Measurements from ENCODE around the gene XYLT1.
A peak's percentile ranks its signal among the peaks of the same experiment; 100 is the strongest.
"Not testable (repeated sequence)": the region's sequence is repeated elsewhere in the genome, so short reads cannot be mapped to it uniquely, and the experiment has no call there.

Gene XYLT1

DNA sequence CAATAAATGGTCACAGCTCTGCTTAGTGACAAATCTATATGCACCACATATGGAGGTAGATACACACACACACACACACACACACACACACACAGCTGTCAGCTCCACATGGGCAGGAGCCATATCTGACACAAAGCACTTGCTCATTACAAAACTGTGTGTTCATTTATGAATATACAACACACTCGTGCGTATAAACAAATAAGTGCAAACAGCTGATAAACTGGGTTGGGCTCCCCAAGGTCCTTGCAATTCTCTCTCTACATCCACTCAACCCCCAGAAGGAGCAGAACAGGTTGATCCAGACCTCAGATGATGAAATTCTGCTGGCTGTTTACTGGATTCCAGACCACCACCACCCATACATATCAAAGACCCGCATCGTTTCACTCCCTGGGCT, 140.7 kb downstream of the XYLT1 start:
- DNase-seq, result no peak

DNA sequence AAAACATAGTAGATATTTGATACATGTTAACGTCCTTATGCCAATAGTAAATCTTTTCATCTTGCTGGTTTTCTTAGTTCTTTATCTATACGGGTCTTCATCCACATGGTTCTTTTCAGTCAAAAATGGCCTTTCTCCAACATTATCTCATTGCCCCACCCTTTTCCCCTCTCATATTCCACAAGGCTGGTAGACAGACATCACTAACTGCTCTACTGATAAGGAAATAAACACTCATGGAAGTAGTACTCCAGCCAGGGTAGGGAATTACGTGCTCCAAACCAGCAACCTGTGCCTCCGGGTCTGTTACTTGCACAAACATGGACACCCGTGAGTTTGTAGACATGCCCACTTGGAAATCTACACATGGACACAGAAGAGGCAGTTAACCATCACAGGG, 141.4 kb downstream of the XYLT1 start:
- DNase-seq, result no peak

DNA sequence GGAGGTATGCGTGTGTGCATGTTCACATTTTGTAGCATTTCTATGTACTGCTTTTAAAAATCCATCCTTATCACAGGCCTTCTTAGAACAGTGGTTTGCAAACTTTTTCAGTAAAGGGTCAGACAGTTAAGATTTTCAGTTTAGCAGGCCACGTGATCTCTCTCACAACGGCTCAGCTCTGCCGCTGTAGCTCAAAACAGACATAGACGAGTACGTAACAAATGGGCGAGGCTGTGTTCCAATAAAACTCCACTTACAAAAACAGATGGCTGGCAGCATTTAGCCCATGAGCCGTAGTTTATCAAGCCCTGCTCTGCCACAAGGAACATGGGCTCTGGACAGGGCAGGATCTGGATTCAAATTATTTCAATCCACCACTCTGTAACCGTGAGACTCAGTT, 141.8 kb downstream of the XYLT1 start:
- DNase-seq, result no peak

DNA sequence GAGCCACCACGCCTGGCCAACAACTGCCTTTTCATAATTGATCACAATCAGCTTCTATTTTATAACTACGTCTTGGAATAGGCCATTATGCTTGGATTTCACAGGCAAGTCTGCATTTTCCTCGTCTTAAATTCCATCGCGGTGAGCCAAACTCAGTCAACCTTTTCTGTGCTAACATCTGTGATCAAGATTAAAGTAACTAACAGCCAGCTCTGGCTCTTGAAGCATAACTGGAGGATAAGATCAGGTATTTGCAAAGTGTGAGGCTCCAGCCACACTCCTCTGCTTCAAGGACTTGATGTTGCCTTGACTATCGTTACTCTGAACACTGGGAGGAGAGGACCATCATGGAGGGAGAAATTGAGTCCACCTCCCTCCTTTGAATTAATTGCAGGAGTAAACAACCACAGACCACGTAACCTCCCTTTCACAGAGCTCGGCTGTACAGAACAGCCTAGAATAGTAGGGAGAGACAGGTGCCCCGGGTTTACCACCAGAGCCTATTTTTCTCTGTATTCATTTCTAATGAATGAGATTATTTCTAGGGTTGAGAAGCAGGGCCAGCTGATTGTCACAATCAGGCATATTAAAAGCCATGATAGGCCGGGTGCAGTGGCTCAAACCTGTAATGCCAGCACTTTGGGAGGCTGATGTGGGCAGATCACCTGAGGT, 143.0 kb downstream of the XYLT1 start:
- no peak for DNase-seq

DNA sequence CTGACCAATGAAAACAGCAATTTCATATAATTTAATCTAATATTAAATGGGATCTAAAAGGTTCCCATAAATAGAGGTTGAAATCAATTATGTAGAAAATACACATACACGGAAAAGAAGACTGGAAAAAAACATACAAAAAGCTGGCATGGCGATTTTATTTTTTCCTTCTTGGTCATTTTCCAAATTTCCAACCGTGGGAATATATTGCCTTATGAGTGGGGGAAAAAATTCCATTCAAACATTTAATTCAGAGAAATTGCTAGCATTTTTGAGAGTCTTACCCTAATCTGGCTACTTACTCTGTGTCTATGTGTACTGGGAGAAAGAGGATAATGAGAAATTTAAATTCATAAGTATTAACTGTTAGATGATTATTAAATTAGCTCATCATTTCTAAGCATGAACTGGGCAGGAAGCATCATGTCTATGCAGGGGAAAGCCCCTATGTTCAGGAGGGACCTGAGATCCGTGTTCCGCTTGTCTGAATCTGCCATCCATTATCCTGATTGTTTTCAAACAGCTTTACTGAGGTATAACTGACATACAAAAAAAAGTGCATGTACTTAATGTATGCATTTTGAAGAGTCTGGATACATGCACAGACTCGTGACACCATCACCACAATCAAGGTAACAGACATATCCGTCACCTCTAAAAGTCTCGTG, 145.2 kb downstream of the XYLT1 start:
- no peak for DNase-seq

DNA sequence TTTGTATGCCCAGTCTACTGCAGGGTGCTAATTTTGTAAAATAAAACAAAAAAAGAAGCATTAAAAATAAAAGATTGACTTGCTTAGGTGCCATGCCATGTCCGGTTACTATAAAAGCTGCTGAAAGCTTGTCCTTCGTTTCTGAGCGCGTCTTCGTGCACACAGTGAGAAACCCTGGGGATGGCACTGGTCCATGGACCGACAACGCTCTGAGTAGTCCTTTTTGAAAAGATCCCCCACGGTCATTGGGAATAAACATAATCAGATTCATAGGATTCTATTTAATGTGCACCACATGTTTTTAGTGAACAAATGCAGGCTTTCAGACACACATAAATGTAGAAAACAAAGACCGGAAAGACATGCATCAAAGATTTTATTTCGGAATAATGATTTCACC, 146.3 kb downstream of the XYLT1 start:
- DNase-seq, result no peak

DNA sequence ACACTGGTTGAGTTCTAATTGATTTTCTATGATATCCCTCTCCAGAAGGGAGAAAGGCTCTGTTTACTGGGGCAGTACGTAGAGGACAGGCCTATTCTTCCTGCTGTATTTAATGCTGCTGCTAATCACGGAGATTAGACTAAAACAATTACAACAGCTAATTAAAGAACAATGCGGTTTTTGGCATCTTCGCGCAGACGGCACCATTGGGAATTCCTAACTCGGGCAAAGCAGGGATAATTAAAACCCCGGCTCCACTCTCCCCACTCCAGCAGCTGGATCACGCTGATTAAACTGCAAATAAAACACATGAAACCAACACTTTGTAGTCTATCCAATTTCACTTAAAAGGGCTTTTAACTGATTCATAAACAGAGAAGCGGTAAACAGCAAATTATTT, 147.6 kb downstream of the XYLT1 start:
- no peak for DNase-seq

DNA sequence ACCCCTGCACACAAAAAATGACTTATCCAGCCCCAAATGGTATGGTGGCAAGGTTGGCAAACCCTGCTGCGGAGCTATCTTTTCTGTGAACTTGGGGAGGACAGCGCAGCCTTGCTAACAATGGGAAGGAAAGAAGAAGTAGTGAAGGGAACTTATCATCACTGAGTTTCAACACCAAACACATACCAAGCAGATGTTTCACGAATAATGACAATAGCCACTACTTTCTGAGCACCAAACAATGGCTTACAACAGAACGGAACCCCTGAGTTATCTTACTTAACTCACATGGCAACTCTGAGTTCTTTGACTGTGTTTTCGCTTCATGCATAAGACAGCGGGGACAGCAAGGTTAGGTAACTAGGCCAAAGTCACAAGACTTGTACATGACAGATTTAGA, 148.9 kb downstream of the XYLT1 start:
- no peak for DNase-seq

DNA sequence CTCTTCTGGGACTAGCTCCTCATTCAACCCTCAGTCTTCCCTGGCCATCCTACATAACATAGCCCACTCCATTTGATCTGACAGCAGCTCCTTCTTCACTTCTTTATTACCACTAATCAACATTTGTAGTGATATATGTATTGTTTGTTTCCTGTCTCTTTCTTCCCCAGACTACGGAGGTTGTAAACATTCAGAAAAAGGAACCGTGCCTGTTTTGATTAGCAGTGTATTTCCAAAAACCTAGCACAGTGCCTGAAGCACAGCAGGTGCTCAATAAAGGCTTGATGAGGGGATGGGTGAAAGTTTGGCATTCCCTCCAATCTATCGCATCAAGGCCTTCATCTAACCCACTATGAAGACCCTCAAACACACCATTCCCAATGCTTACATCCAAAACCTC, 150.8 kb downstream of the XYLT1 start:
- no peak for DNase-seq

DNA sequence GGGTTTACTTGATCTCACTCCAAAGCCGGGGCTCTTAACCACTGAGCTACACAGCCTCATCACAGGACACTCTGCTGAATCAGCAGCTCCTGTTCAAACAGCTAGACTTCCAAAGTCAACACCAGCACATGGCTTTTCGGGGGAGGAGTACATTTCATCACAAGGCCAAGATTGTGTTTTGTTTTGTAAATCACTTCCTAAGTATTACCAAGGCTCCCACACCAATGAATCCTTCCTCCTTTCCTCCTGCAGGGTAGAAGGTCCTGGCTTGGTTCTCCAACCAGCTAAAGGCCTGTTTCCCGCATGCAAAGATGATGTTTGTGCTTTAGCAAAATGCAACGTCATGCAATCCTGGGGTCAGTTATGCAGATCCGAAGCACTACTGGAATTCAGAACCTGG, 152.5 kb downstream of the XYLT1 start:
- DNase-seq, result no peak

DNA sequence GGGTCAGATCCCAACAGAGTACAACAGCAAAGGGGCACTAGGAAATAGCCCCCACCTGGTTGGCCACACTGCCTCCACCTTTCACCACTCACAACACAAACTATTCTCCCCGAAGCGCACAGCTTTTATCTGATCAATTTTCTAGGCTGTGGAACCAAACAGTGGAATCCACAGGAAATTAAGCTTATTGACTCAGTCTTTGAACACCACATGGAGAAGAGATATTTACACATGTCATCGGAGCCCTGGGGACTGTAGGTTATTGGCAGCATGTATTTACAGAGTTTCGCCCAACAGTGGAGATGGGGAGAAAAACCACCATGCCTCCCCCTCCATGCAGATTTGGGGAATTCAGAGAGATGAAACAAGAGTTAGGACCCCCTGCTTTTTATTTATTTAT, 154.8 kb downstream of the XYLT1 start:
- no peak for DNase-seq

DNA sequence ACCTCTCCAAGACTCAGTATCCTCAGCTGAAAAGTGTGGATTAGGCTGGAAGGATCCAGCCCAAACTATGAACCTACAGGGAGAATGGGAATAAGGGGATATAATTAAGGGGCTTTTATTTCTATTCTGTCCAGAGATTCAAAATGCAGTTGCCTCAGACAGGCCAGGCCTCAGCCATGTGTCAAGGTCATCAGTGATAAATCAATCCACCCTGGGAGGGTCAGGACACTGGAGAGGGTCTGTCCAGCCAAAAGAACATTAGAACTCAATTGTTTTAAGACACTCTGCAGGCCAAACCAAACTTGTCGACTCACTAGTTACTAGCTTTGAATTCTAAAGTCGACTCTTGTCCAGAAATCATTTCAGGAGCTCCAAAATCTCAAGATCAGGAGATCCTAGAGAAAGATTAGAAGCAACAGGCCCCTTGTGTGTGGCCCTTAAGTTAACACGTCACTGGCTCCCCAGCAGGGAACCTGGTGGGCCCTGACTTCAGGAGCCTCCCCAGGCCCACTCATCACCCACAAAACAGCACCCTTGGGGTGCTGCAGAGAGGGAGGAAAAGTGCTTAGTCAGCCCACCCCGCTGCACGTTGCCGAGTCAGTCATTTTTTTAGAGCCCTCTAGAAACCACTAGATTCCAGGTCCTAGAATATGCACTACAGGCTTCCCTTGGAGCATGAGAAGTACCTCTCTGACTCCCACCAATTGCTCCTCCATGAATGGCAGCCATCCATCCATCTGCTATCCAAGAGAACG, 156.8 kb downstream of the XYLT1 start:
- DNase-seq, result no peak

DNA sequence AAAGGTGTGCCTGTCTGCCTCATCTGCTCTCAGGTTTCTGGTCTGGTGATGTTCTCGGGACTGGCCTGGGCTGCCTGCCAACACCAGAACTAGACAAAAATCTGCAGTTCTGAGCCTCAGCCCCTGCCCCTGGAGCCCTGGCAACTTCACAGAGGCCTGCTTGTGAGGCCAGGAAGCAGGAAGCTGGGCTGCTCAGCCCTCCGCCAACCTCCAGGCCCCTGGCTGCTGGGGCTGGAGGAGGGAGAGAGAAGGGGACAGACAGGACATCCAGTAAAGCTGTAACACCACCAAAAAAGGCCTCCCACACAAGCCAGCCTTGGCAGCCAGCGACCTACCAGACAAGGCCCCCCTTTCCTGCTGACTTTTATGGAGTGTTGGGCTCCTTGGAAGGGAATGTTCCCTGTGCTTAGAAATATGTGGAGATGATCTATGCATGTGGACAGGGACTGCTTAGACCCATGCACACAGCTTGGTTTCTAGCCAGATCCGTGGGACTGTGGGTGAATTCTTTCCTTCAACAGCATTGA, 157.6 kb downstream of the XYLT1 start:
- peak in 1 of 2 donors; percentile 20 for DNase-seq

DNA sequence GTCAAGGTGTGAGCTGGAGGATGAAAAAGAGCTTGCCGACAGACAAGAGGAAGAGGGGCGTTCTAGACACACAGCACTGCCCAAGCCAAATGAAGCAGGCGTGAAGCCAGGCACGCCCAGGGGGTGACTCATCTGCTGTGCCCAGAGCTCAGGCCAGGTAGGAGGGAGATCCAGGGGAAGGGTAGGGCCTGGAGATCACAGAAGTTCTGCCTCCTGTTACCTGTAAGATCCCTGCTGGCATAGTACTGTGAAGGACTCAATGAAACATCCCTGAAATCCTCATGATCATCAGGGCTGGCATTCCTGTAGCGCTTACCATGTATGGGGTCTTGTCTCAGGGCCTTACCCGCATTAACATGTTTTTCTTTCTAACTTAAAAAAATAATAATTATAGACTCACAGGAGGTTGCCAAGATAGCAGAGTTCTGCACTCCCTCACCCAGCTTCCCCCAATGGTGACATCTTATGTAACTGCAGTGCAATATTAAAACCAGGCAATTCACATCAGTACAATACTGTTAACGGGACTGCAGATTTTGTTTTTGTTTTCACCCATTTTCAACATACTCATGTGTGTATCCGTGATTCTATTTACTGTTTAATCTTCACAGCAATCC, 158.6 kb downstream of the XYLT1 start:
- DNase-seq, result no peak

DNA sequence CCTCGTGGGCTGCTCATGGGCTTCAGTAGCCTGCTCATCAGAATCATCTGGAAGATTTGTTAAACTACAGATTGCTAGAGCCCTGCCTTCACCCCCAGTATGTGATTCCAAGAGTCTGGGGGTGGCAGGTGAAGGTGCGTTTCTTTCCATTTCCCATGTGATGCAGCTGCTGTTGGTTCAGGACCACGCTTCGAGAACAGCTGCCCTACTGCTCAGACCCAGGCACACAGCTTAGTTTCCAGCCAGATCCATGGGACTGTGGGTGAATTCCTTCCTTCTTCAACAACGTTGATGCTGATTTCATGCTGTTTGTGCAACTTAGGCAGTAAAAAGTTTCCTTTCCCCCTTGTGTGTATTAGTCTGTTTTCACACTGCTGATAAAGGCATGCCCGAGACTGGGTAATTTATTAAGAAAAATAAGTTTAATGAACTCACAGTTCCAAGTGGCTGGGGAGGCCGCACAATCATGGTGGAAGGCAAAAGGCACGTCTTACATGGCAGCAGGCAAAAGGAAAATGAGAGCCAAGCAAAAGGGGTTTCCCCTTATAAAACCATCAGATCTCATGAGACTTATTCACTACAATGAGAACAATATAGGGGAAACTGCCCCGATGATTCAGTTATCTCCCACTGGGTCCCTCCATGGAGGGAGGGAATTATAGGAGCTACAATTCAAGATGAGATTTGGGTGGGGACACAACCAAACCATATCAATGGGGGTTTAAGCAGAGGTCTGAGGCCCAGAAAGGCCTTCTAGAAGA, 159.2 kb downstream of the XYLT1 start:
- DNase-seq, result no peak

DNA sequence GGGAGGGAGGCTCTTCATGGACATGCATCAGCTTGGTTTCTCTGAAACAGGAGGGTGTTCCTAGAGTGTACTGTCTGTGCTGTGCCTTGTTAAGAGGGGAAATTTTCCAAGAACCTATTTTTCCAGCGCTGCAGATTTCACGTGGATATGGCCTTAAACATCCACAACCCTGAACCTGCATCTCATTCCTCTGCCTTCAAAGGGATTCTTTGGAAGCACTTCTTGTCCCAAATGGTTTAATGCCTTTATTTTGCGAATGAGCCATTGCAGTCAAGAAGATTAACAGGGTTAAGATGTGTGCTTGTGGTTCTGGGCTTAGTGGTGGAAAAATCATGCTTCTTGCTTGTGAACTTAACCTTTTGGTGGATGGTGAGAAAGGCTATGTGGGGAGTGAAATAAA, 161.2 kb downstream of the XYLT1 start:
- DNase-seq, result no peak

DNA sequence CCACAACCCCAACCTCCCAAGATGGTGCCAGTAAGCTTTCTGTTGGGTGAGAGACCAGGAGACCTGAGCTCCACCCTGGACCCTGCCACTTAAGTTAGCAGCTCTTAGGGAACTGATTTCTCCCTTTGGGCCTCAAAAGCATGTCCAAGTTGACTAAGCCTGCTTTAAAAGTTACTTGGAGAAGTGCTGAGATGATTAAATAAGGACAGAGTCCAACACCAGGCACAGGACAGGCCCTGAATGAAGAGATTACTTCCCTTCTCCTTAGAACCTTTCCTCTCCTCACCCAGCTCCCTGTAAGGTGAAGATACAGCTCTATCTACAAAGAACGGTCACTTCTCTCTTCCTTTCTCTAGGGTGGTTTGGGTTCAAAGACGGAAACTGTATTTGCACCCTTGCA, 162.6 kb downstream of the XYLT1 start:
- no peak for DNase-seq

DNA sequence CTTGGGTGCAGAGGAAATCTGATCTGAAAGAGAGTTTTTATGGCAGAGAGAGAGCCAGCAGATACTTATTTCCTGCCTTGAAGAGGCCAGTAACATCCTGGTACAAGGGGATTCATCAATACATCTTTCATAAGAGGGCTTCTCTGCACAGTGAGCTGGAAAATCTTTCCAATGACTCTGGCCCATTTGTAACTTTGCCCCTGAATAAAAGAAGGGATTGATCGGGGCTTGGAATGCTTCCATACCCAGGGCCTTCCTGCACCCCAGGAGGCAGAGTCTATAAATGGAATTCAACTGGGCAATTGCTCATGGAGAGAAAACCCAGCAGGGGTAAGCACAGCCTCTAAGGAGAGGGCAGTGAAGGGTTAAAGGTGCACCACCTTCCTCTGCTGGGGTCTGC, 163.3 kb downstream of the XYLT1 start:
- no peak for DNase-seq

DNA sequence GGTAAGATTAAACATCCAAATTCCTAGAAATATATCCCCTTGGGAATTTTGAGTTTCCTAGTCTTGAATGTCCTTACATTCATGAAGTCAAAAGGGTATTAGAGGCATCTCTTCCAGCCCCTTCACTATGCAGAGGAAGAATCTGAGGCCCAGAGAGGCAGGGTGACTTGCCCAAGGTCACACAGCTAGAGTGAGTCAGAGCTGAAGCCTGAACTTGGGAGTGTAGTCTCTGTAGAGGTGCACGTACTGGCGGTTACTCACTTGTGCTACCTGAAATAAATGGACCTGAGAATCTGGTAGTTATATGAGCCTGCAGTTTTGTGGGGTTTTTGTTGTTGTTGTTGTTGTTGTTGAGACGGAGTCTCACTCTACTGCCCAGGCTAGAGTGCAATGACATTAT, 164.0 kb downstream of the XYLT1 start:
- DNase-seq, result no peak

DNA sequence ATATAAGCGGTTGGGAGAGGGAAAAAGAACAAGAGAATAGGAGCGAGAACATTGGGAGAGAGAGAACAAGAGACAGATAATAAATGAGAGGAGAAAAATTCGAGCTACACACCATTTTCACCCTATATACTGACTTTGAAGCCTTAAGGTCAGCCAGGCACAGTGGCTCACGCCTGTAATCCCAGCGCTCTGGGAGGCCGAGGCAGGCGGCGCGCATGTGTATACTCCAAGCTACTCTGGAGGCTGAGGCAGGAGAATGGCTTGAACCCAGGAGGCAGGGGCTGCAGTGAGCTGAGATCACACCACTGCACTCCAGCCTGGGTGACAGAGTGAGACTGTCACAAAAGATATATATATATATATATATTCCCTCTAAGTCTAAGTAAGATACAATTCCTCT, 164.5 kb downstream of the XYLT1 start:
- DNase-seq, result not testable (repeated sequence)

DNA sequence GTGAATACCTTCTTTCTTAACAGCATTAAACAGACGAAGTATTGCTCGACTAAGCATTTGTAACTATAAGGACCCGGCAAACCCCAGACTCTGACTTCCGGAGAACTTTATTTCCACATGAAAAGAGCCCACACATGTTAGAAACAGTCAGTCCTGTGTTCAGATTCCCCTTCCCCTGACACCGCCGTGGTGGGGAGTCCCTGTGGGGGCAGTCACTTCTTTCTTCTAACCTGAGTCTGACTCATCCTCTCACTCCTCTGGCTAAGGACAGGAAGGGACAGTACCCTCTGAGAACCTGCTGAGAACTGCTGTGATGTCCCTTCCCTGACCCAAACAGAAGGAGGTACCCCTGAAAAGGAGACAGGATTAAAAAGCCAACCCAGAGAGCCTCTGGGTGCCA, 165.1 kb downstream of the XYLT1 start:
- DNase-seq, result no peak

DNA sequence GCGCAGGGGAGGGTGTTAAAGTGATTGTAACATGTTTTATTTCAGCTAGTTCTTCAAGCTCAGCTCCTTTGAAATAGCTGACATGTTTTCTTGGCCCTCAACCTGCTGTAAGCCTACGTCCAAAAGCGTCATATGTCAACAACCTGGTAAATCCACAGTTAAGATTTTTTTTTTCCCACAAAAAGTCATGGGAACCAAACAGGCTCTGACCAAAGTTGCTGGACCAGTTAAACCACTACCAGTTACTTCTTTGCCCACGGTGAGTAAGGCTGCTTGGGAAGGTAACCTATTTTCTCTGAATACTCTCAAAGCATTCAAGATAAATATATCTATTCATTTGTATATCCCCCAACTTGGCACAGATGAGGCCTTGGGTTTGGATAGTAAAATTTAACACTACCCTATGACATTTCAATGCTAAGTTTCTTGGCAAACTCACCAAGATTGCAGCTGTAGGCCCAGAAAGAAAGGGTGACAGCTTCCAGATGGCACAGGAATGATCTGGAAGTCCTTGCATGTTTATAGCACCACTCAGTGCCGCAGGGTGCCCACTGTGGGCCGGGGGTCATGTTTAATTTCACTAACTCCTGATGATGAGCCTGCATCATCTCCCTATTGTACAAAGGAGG, 166.2 kb downstream of the XYLT1 start:
- DNase-seq, result no peak

All from hippocampal formation (tissue), 2 donors.